GM23248 (cell line): ENCODE results near the gene TRAPPC2L.

Experiments used
- EZH2 ChIP-seq: fragments of 200-600 bp; sonication (generic); IDR thresholded peaks from 2 replicates; pipeline ENCODE4 v1.6.1; 2018; ENCODE audit warnings: antibody characterized with exemption, mild to moderate bottlenecking; ENCODE audit not compliant: insufficient read depth, poor library complexity, severe bottlenecking
- EZH2phosphoT487 ChIP-seq: fragments of 200-600 bp; sonication (generic); IDR thresholded peaks from 2 replicates; pipeline ENCODE4 v1.6.1; 2018; ENCODE audit warnings: antibody characterized with exemption, moderate library complexity, mild to moderate bottlenecking, low read depth; ENCODE audit not compliant: insufficient read depth

DNA sequence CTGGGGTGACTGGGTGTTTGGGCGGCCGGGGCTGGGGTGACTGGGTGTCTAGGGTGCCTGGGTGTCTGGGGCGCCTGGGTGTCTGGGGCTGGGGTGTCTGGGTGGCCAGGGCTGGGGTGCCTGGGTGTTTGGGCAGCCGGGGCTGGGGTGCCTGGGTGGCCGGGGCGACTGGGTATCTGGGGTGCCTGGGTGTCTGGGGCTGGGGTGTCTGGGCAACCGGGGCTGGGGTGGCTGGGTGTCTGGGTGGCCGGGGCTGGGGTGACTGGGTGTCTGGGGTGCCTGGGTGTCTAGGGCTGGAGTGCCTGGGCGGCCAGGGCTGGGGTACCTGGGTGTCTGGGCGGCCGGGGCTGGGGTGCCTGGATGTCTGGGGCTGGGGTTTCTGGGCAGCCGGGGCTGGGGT is 31.8 kb upstream of the TRAPPC2L start:
- TF ChIP-seq EZH2, result no peak
- no peak for TF ChIP-seq EZH2phosphoT487
